ENCODE measurements around the gene MIGA1. TPM values are rescaled to one million over a fixed set of nuclear protein-coding genes. Genes with fewer than 3 reads are reported as not detected.

MIGA1 gene
- total and polyA plus RNA-seq, 2 of the 13 experiments (the other 11 are each of a cell fraction or from before 2014, with no cell fraction given), result 3.8 to 6.6 TPM

DNA sequence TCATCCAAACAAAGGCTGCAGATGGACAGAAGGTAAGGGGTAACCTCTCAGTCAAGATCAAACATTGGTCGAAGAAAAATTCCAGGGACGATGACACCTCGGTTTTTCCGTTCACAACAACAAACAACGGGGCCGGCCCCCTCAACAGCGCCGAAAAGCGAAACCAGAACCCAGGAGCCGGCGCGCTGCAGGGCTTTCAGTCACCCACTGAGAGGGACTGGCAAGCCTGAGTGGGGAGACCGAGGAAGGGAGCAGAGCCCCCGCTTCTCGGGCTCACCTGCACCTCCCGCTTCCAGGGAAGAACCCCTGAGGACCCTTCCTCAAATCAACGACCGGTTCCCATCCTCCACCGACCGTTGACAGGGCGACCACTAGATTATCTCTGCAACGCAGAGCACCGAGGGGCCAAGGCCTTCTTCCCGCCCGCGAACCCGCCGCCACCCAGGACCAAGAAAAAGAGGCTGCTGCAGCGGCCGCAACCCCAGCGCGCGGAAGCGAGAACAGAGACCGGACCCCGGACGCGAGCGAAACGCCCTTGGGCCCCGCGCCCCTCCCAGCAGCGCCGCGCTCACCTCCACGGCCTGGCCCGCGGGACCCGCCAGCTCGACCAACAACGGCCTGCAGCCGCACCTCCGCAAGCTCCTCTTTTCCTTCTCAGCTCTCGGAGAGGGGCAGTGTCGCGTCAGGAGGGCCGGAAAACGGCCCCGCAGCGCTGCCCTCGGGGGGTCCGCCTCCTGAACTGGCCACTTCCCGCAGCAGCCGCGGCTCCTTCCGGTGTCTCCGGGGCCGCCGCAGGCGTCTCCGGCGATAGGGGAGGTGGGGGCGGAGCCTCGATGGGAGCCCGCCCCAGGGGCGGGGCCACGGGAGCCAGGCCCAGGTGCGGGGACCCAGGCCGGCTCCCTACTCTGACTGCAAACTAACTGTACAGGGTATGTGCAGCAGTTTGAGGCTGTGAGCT, 20.1 kb upstream of the MIGA1 start, which contains the start of gene USP33:
Gene USP33, minus strand, starts transcription at position 782 of the 958 bp plus-strand sequence. CDS start 18,155 bp downstream, outside the sequence.
- Histone ChIP-seq H2AFZ (ENCODE audit: low read length) (peak within 1 kb of the TSS; percentile 75), H3K4me3 (replicated peaks in 1 of 3; ENCODE audit: insufficient read depth in 1 of 3, low read depth in 2 of 3, low read length in 3 of 3) (peak within 1 kb of the TSS; percentile 92 to 95 (median 94)), H3K4me2 (ENCODE audit: low read depth, low read length) (peak within 1 kb of the TSS; percentile 67), H4K20me1 (ENCODE audit: insufficient read depth, low read length) (peaks cover 22% of the 10 kb centered on the region; the same call in 1 of the 2 replicates), H3K9ac (ENCODE audit: insufficient read depth, low read depth, low read length) (peak within 1 kb of the TSS; percentile 82), H3K27me3 (ENCODE audit: control insufficient read depth in 1 of 2, insufficient read depth in 2 of 2, low read length in 2 of 2) (no peaks in the 10 kb centered on the region; a peak in 1 of 5 replicates), H3K36me3 (replicated peaks in 1 of 2; ENCODE audit: control insufficient read depth in 1 of 2, insufficient read depth in 2 of 2, low read length in 2 of 2) (no peaks in the 10 kb centered on the region), H3K79me2 (ENCODE audit: insufficient read depth, low read length) (peaks cover 46% of the 10 kb centered on the region), H3K9me3 (ENCODE audit: low read length) (no peaks in the 10 kb centered on the region), H3K27ac (ENCODE audit: extremely low read length, insufficient read depth, low read length) (peak within 1 kb of the TSS; percentile 91), H3K4me1 (ENCODE audit: insufficient read depth, low read length) (peaks cover 29% of the 10 kb centered on the region)
- DNase-seq (ENCODE audit: low spot score), result peak; percentile 72
- ATAC-seq, result peak; percentile 96
- WGBS (ENCODE audit: low lambda C conversion rate), result 0% methylated on average over 9 of the region's 79 CpGs
- POLR2A ChIA-PET, result interaction anchor here (1.0 to 2.1 kb wide), 4 partner anchors 20 to 245 kb away, joined by 3 to 5 read pairs (median 4); partner anchors contain the start of genes DNAJB4, MIGA1 and ZZZ3
- no TSS peak for BruUV-seq (replicated peaks)
- in situ Hi-C loops (cut with HindIII; ENCODE audit: extremely low pct_ligation_motif_present, low pct_unique_long_range_greater_than_20kb), result no loop called here
- intact Hi-C loops (cut with micrococcal nuclease; ENCODE audit: unreplicated experiment), result loop anchor here (2.0 to 5.0 kb wide), 3 partner anchors 37 to 128 kb away; partner anchors contain the start of genes NEXN and ZZZ3
- CTCF ChIA-PET (ENCODE audit: low intra/inter-chr PET ratio, low total read pairs), result no interaction called here
- peak; percentile 60 for FAIRE-seq
- TF ChIP-seq ZNF468 (CRISPR knock-in tag; IDR thresholded peaks at IDR 0.05) (no peak), PHB2 (IDR thresholded peaks at IDR 0.05; ENCODE audit: partially characterized antibody) (no peak), ZNF788 (CRISPR knock-in tag; IDR thresholded peaks at IDR 0.05; ENCODE audit: borderline replicate concordance) (no peak), MEIS2 (CRISPR knock-in tag; IDR thresholded peaks at IDR 0.05) (peak; percentile 31; the same call in 1 of the 2 replicates), ZNF597 (CRISPR knock-in tag; IDR thresholded peaks at IDR 0.05) (no peak), MED13 (CRISPR knock-in tag; IDR thresholded peaks at IDR 0.05) (peak; percentile 76; the same call in 1 of the 2 replicates), THAP11 (CRISPR knock-in tag; IDR thresholded peaks at IDR 0.05) (peak; percentile 75)
- TF ChIP-seq, protein P1, sequence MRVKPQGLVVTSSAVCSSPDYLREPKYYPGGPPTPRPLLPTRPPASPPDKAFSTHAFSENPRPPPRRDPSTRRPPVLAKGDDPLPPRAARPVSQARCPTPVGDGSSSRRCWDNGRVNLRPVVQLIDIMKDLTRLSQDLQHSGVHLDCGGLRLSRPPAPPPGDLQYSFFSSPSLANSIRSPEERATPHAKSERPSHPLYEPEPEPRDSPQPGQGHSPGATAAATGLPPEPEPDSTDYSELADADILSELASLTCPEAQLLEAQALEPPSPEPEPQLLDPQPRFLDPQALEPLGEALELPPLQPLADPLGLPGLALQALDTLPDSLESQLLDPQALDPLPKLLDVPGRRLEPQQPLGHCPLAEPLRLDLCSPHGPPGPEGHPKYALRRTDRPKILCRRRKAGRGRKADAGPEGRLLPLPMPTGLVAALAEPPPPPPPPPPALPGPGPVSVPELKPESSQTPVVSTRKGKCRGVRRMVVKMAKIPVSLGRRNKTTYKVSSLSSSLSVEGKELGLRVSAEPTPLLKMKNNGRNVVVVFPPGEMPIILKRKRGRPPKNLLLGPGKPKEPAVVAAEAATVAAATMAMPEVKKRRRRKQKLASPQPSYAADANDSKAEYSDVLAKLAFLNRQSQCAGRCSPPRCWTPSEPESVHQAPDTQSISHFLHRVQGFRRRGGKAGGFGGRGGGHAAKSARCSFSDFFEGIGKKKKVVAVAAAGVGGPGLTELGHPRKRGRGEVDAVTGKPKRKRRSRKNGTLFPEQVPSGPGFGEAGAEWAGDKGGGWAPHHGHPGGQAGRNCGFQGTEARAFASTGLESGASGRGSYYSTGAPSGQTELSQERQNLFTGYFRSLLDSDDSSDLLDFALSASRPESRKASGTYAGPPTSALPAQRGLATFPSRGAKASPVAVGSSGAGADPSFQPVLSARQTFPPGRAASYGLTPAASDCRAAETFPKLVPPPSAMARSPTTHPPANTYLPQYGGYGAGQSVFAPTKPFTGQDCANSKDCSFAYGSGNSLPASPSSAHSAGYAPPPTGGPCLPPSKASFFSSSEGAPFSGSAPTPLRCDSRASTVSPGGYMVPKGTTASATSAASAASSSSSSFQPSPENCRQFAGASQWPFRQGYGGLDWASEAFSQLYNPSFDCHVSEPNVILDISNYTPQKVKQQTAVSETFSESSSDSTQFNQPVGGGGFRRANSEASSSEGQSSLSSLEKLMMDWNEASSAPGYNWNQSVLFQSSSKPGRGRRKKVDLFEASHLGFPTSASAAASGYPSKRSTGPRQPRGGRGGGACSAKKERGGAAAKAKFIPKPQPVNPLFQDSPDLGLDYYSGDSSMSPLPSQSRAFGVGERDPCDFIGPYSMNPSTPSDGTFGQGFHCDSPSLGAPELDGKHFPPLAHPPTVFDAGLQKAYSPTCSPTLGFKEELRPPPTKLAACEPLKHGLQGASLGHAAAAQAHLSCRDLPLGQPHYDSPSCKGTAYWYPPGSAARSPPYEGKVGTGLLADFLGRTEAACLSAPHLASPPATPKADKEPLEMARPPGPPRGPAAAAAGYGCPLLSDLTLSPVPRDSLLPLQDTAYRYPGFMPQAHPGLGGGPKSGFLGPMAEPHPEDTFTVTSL (CRISPR knock-in tag; IDR thresholded peaks at IDR 0.05; ENCODE audit: borderline replicate concordance), result no peak; the same call in 1 of the 2 replicates

All from HepG2 (cell line).